Measurements from ENCODE around the gene UBQLN4. TPM values are rescaled to one million over a fixed set of nuclear protein-coding genes. Genes with fewer than 3 reads are reported as not detected.
A peak's percentile ranks its signal among the peaks of the same experiment; 100 is the strongest.

The UBQLN4 gene
- total and polyA plus RNA-seq, 9 of the 15 experiments (the other 6 are each of a cell fraction or from before 2014, with no cell fraction given): 13.5 to 65.5 (median 37.0) TPM

- no peak for TF ChIP-seq E2F5 (CRISPR knock-in tag; IDR thresholded peaks at IDR 0.05)
- no peak for TF ChIP-seq SRSF7 (optimal IDR thresholded peaks at IDR 0.05; ENCODE audit: low read depth, low read length)
- no peak for TF ChIP-seq CC2D1A (IDR thresholded peaks at IDR 0.05)
- no peak for TF ChIP-seq ETS2 (tag; IDR thresholded peaks at IDR 0.05; ENCODE audit: borderline replicate concordance, poor library complexity, severe bottlenecking)
- TF ChIP-seq ZNF584 (CRISPR knock-in tag; IDR thresholded peaks at IDR 0.05; ENCODE audit: low read depth): no peak
- no peak for TF ChIP-seq MCM5 (IDR thresholded peaks at IDR 0.05; ENCODE audit: low read depth)
- no peak for TF ChIP-seq CBFA2T3 (IDR thresholded peaks at IDR 0.05)
- TF ChIP-seq SIX5 (IDR thresholded peaks at IDR 0.05; ENCODE audit: borderline replicate concordance in 1 of 2, insufficient read depth in 1 of 2, low read depth in 1 of 2, low read length in 2 of 2): peak; percentile 84 to 86
- TF ChIP-seq SP2 (IDR thresholded peaks at IDR 0.05; ENCODE audit: extremely low read depth, low read depth, low read length, poor library complexity, severe bottlenecking): no peak
- TF ChIP-seq FOXK2 (conservative IDR thresholded peaks at IDR 0.05 in 1 of 2, IDR thresholded peaks at IDR 0.05 in 1 of 2; ENCODE audit: low read depth in 2 of 2): peak in 1 of 2 experiments; percentile 55; a peak in 1 of 4 replicates
- TF ChIP-seq, protein P1, sequence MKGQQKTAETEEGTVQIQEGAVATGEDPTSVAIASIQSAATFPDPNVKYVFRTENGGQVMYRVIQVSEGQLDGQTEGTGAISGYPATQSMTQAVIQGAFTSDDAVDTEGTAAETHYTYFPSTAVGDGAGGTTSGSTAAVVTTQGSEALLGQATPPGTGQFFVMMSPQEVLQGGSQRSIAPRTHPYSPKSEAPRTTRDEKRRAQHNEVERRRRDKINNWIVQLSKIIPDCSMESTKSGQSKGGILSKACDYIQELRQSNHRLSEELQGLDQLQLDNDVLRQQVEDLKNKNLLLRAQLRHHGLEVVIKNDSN (CRISPR knock-in tag; IDR thresholded peaks at IDR 0.05): no peak
- TF ChIP-seq MECOM (CRISPR knock-in tag; IDR thresholded peaks at IDR 0.05): no peak
- TF ChIP-seq RBM14 (IDR thresholded peaks at IDR 0.05; ENCODE audit: borderline replicate concordance, insufficient read depth, low read depth, low read length): no peak
- no peak for TF ChIP-seq ETV5 (CRISPR knock-in tag; IDR thresholded peaks at IDR 0.05; ENCODE audit: low read depth)
- peak; percentile 84 for TF ChIP-seq MYC (IDR thresholded peaks at IDR 0.05; ENCODE audit: low read depth, low read length)
- TF ChIP-seq MYC (CRISPR knock-in tag; IDR thresholded peaks at IDR 0.05; ENCODE audit: borderline replicate concordance, low read depth): no peak
- TF ChIP-seq CHD2 (IDR thresholded peaks at IDR 0.05; ENCODE audit: low read depth, low read length): no peak
- TF ChIP-seq PHF8 (IDR thresholded peaks at IDR 0.05; ENCODE audit: borderline replicate concordance, low read length): peak; percentile 34; the same call in 1 of the 2 replicates
- TF ChIP-seq NFE2 (IDR thresholded peaks at IDR 0.05; ENCODE audit: low read depth): no peak
- no peak for TF ChIP-seq FOXJ3 (CRISPR knock-in tag; IDR thresholded peaks at IDR 0.05)
- no peak for TF ChIP-seq ATF2 (CRISPR knock-in tag; IDR thresholded peaks at IDR 0.05)
- no peak for TF ChIP-seq RNF219 (CRISPR knock-in tag; IDR thresholded peaks at IDR 0.05)
- no peak for TF ChIP-seq SAP30 (IDR thresholded peaks at IDR 0.05; ENCODE audit: borderline replicate concordance, insufficient read depth, low read depth, low read length, poor library complexity, severe bottlenecking)
These were observed 28.9 kb upstream of the UBQLN4 start, which contains the start of gene MEX3A (continued) for GRCh38 chr1:156082309-156083091.
